Nephron (organoid): ENCODE data around the gene RPP25.
"Not testable (repeated sequence)": the region's sequence is repeated elsewhere in the genome, so short reads cannot be mapped to it uniquely, and the experiment has no call there.

Source experiments
- H3K27ac Mint-ChIP-seq, 3 experiments: 2 replicates each; pipeline ENCODE4 v1.8.0; 2020; ENCODE audit warnings: mixed read lengths in 3 of 3, mild to moderate bottlenecking in 2 of 3, moderate library complexity in 1 of 3
- H3K27me3 Mint-ChIP-seq: 2 replicates; pipeline ENCODE4 v1.8.0; 2021; ENCODE audit warnings: low read depth, mild to moderate bottlenecking, moderate library complexity, mixed read lengths
- H3K36me3 Mint-ChIP-seq: 2 replicates; pipeline ENCODE4 v1.8.0; 2020; ENCODE audit warnings: low read depth, mixed read lengths
- H3K4me1 Mint-ChIP-seq: 2 replicates; pipeline ENCODE4 v1.8.0; 2020; ENCODE audit warnings: mixed read lengths
- H3K4me3 Mint-ChIP-seq, 3 experiments: 2 replicates each; pipeline ENCODE4 v1.8.0; 2020; ENCODE audit warnings: mild to moderate bottlenecking in 3 of 3, mixed read lengths in 3 of 3, moderate library complexity in 2 of 3
- H3K9me3 Mint-ChIP-seq: 2 replicates; pipeline ENCODE4 v1.8.0; 2020; ENCODE audit warnings: mixed read lengths
- TF ChIP-seq, protein P1 (sequence below), 3 experiments: fragments of 200-600 bp; sonication (generic); IDR thresholded peaks; one replicate each; pipeline ENCODE4 v1.5.0; 2021; ENCODE audit warnings: antibody characterized with exemption in 3 of 3; ENCODE audit not compliant: unreplicated experiment in 3 of 3

The RPP25 gene

GRCh38 chr15:74928771-74929198, 27.8 kb downstream of the RPP25 start:
- H3K4me1 Mint-ChIP-seq: no peaks in the 10 kb centered on the region
- H3K4me3 Mint-ChIP-seq: no peak overlapping the region
- H3K27me3 Mint-ChIP-seq: no peaks in the 10 kb centered on the region
- H3K27ac Mint-ChIP-seq: no peak overlapping the region
- peaks cover 37% of the 10 kb centered on the region for H3K36me3 Mint-ChIP-seq
- TF ChIP-seq, protein P1, sequence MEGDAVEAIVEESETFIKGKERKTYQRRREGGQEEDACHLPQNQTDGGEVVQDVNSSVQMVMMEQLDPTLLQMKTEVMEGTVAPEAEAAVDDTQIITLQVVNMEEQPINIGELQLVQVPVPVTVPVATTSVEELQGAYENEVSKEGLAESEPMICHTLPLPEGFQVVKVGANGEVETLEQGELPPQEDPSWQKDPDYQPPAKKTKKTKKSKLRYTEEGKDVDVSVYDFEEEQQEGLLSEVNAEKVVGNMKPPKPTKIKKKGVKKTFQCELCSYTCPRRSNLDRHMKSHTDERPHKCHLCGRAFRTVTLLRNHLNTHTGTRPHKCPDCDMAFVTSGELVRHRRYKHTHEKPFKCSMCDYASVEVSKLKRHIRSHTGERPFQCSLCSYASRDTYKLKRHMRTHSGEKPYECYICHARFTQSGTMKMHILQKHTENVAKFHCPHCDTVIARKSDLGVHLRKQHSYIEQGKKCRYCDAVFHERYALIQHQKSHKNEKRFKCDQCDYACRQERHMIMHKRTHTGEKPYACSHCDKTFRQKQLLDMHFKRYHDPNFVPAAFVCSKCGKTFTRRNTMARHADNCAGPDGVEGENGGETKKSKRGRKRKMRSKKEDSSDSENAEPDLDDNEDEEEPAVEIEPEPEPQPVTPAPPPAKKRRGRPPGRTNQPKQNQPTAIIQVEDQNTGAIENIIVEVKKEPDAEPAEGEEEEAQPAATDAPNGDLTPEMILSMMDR (IDR thresholded peaks at IDR 0.05; ENCODE audit: unreplicated experiment in 3 of 3): no peak
- H3K9me3 Mint-ChIP-seq: no peaks in the 10 kb centered on the region

GRCh38 chr15:74924525-74924924, 32.0 kb downstream of the RPP25 start:
- TF ChIP-seq, protein P1 (IDR thresholded peaks at IDR 0.05; ENCODE audit: unreplicated experiment in 3 of 3): no peak
- no peak overlapping the region for H3K27ac Mint-ChIP-seq
- H3K4me1 Mint-ChIP-seq: no peaks in the 10 kb centered on the region
- no peaks in the 10 kb centered on the region for H3K27me3 Mint-ChIP-seq
- H3K9me3 Mint-ChIP-seq: no peaks in the 10 kb centered on the region
- H3K4me3 Mint-ChIP-seq: no peak overlapping the region
- peaks cover 55% of the 10 kb centered on the region for H3K36me3 Mint-ChIP-seq

DNA sequence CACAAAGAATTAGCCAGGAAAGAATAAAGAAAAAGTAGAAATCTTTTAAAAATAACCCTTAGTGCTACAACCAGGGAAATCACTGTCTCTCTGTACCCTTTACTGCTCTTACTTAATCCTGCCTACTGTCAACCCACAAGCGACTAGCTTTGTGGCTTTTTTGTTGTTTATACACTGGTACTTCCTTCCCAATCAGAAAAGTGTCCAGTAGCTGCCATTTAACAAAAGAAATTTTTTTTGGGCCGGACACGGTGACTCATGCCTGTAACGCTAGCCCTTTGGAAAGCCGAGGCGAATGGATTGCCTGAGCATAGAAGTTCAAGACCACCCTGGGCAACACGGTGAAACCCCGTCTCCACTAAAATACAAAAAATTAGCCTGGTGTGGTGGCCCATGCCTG, 36.1 kb downstream of the RPP25 start:
- no peaks in the 10 kb centered on the region for H3K4me1 Mint-ChIP-seq
- H3K27me3 Mint-ChIP-seq: no peaks in the 10 kb centered on the region
- H3K9me3 Mint-ChIP-seq: no peaks in the 10 kb centered on the region
- H3K36me3 Mint-ChIP-seq: peaks cover 60% of the 10 kb centered on the region
- TF ChIP-seq, protein P1 (IDR thresholded peaks at IDR 0.05; ENCODE audit: unreplicated experiment in 3 of 3): no peak
- no peak overlapping the region for H3K27ac Mint-ChIP-seq
- no peak overlapping the region for H3K4me3 Mint-ChIP-seq

GRCh38 chr15:74917676-74918075, 38.9 kb downstream of the RPP25 start:
- TF ChIP-seq, protein P1 (IDR thresholded peaks at IDR 0.05; ENCODE audit: unreplicated experiment in 3 of 3): no peak
- H3K9me3 Mint-ChIP-seq: no peaks in the 10 kb centered on the region
- H3K4me3 Mint-ChIP-seq: no peak overlapping the region
- no peak overlapping the region for H3K27ac Mint-ChIP-seq
- peaks cover 68% of the 10 kb centered on the region for H3K36me3 Mint-ChIP-seq
- H3K27me3 Mint-ChIP-seq: no peaks in the 10 kb centered on the region
- no peaks in the 10 kb centered on the region for H3K4me1 Mint-ChIP-seq

- not testable (repeated sequence) for H3K27me3 Mint-ChIP-seq, H3K4me3 Mint-ChIP-seq, H3K9me3 Mint-ChIP-seq, H3K4me1 Mint-ChIP-seq, H3K27ac Mint-ChIP-seq
- H3K36me3 Mint-ChIP-seq: peaks cover 48% of the 10 kb centered on the region
Observed at GRCh38 chr15:74913799-74914198, 42.8 kb downstream of the RPP25 start.

DNA sequence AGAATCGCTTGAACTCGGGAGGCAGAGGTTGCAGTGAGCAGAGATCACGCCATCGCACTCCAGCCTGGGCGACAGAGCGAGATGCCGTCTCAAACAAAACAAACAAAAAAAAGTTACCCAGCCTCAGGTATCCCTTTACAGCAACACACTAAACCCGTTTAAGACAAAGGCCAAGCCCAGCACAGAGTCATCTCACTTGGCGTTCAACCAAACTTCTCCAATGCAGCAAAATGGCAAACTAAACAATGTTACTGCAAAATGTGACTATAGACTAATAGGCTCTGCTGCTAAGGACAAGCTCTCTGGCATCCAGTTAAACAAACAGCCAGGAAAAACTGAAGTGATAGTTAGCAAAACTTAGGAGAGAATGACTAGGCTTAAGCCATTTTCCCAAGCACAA, 43.5 kb downstream of the RPP25 start:
- Mint-ChIP-seq H3K27me3 (no peaks in the 10 kb centered on the region), H3K36me3 (peaks cover 43% of the 10 kb centered on the region), H3K27ac (no peak overlapping the region), H3K4me1 (no peaks in the 10 kb centered on the region), H3K4me3 (no peak overlapping the region), H3K9me3 (no peaks in the 10 kb centered on the region)
- TF ChIP-seq, protein P1 (IDR thresholded peaks at IDR 0.05; ENCODE audit: unreplicated experiment in 3 of 3): no peak
